Thyroid gland (tissue), 4 donors: Measurements from ENCODE around the gene RSPH10B2. TPM values are rescaled to one million over a fixed set of nuclear protein-coding genes. Genes with fewer than 3 reads are reported as not detected.
"Not testable (repeated sequence)": the region's sequence is repeated elsewhere in the genome, so short reads cannot be mapped to it uniquely, and the experiment has no call there.

Experiments used
- DNase-seq, 2 donors: peaks; one replicate each; pipeline ENCODE4 v3.0.0-alpha.2; 2019
- H3K27ac ChIP-seq, 3 donors: fragments of 200-600 bp; sonication (generic); 1 replicate in 2 of 3; 2 replicates in 1 of 3; pipeline ENCODE4 v1.5.1; 2016 to 2019; ENCODE audit warnings: mild to moderate bottlenecking in 1 of 3, moderate library complexity in 1 of 3
- H3K27me3 ChIP-seq: fragments of 200-600 bp; sonication (generic); one replicate; pipeline ENCODE4 v1.5.1; 2019
- H3K36me3 ChIP-seq, 2 donors: fragments of 200-600 bp; sonication (generic); one replicate each; pipeline ENCODE4 v1.5.1; 2016 to 2019
- H3K4me1 ChIP-seq, 2 donors: fragments of 200-600 bp; sonication (generic); one replicate each; pipeline ENCODE4 v1.5.1; 2017 to 2019
- H3K4me3 ChIP-seq, 3 donors: fragments of 200-600 bp; sonication (generic); replicated peaks in 1 of 3; 1 replicate in 2 of 3; 2 replicates in 1 of 3; pipeline ENCODE4 v1.5.1; 2016; ENCODE audit warnings: mild to moderate bottlenecking in 1 of 3
- H3K9me3 ChIP-seq: fragments of 200-600 bp; sonication (generic); one replicate; pipeline ENCODE4 v1.5.1; 2017
- CTCF ChIP-seq, 6 experiments: fragments of 200-600 bp in 3 of 6; fragments of 450-650 bp in 3 of 6; sonication (generic) in 3 of 6; IDR thresholded peaks; one replicate each; pipeline ENCODE4 v1.5.1; 2016 to 2019; ENCODE audit warnings: antibody characterized with exemption in 6 of 6, mild to moderate bottlenecking in 2 of 6, inconsistent platforms in 1 of 6, moderate library complexity in 1 of 6
- POLR2A ChIP-seq, 2 donors: fragments of 450-650 bp; IDR thresholded peaks; one replicate each; pipeline ENCODE4 v1.6.1; 2017; ENCODE audit warnings: antibody characterized with exemption in 2 of 2, mild to moderate bottlenecking in 2 of 2, moderate library complexity in 1 of 2
- WGBS, 2 donors: methylation state at CpG; one replicate each; pipeline ENCODE4 v1.1.5; 2017; 5-methylcytosine and 5-hydroxymethylcytosine counted together
- intact Hi-C: fragments of 100-400 bp; cut with DNase I; formaldehyde crosslinking; loops from one replicate; pipeline ENCODE4 v1.15.1; 2023
- total RNA-seq, 4 donors: library from RNA; depleted of rRNA; stranded (reverse); fragments of >200 nt; gene quantifications; one replicate each; pipeline ENCODE4 v1.2.3, GENCODE V29; 2016

RSPH10B2 gene
- 1 to 10 TPM in 1 of 4 donors, under 1 TPM in 2, not detected in 1; 0.21 to 2.6 (median 0.27) TPM for total RNA-seq

DNA sequence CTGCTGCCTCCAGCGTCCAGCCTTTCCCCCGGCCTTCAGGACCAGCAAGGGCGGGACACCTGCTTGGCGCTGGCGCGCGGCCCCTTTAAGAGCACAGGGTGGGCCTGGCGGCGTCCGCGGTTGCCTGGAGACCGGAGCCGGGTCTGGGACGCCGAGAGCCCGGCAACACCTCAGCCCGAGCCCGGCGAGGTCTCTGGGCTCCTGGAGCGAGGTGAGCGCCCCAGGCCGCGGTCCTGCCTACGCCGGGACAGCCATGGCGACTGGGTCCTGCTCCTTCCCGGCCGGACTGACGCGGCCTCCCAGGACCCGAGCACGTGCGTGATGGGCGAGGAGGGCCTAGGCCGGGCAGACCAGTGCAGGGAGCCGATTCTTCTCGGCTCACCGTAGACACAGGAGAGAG is at the start of gene RSPH10B2:
Gene RSPH10B2, plus strand, starts transcription at position 140 of the 400 bp plus-strand sequence. CDS start 3,575 bp downstream, outside the sequence.
- H3K36me3 ChIP-seq, H3K27me3 ChIP-seq, H3K4me3 ChIP-seq, H3K27ac ChIP-seq, H3K9me3 ChIP-seq, H3K4me1 ChIP-seq, intact Hi-C loops: not testable (repeated sequence)
- no CpG with 5 or more reads among the region's 38 CpGs for WGBS, 2 donors
- peak in 1 of 2 donors; percentile 4 for DNase-seq

- H3K36me3 ChIP-seq: peaks cover 10 to 14% of the 10 kb centered on the region in 2 donors
- H3K27me3 ChIP-seq: no peaks in the 10 kb centered on the region
- H3K9me3 ChIP-seq: no peaks in the 10 kb centered on the region
- peak; percentile 35 to 45 for DNase-seq
- intact Hi-C loops: loop anchor here (10.0 kb wide), 2 partner anchors 51 to 121 kb away; no protein-coding TSS in a partner anchor
- H3K27ac ChIP-seq: peak overlapping the region; percentile 11 to 80 (median 37)
- 1 to 3% methylated on average over 17 to 30 of the region's 47 CpGs for WGBS, 2 donors
- H3K4me3 ChIP-seq: peak overlapping the region; percentile 81 to 98 (median 88)
- H3K4me1 ChIP-seq: peaks cover 18 to 24% of the 10 kb centered on the region in 2 donors
- TF ChIP-seq POLR2A (IDR thresholded peaks at IDR 0.05) (no peak), CTCF (IDR thresholded peaks at IDR 0.05) (no peak)
These were observed 47.8 kb upstream of the RSPH10B2 start for GRCh38 chr7:6705959-6706665.

DNA sequence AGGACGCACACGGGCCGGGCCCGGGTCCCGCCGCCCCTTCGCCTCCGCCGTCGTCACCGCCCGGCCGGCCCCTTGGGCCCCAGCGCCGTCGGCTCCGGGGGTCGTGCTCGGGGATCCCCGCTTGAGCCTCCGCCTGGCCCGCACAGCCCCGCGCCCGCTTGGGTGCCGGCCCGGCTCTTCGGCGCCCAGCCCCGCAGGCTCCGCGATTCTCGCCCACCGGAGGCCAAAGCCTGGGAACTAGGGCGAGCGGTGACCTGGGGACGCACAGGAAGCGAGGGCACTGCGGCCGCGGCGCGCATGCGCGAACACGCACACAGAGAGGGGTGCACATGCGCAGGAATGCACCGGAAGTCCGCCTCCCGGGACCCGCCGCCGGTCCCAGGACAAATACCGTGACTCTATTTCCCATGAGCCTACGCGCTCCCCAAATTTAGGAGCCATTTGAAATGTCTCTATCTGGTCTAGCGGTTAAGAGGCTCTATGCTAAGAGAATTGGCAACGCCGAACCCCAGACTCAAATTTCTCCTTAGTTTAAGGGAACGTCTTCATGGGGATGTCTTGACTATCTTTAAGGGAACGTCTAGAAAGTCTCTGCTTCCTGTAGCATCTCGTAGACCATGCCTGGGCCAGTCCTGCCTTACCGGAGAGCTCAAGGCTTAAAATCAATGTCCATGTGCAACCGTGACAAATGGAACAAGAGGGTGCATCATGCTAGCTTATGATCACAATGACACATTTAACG is 47.1 kb upstream of the RSPH10B2 start, which contains the start of gene ZNF12:
Gene ZNF12, minus strand, starts transcription at position 282 of the 742 bp plus-strand sequence. CDS start 1,774 bp downstream, outside the sequence.
- no peak for TF ChIP-seq CTCF (IDR thresholded peaks at IDR 0.05)
- peak in 1 of 2 donors; percentile 76 for TF ChIP-seq POLR2A (IDR thresholded peaks at IDR 0.05)
- intact Hi-C loops: loop anchor here (10.0 kb wide), 2 partner anchors 52 to 122 kb away; no protein-coding TSS in a partner anchor
- H3K9me3 ChIP-seq: no peaks in the 10 kb centered on the region
- 3 to 4% methylated on average over 13 to 24 of the region's 65 CpGs for WGBS, 2 donors
- peak; percentile 97 to 98 for DNase-seq
- H3K27ac ChIP-seq: peak within 1 kb of the TSS; percentile 37 to 80 (median 61)
- H3K36me3 ChIP-seq: peaks cover 10% of the 10 kb centered on the region in 2 donors
- H3K27me3 ChIP-seq: no peaks in the 10 kb centered on the region
- peaks cover 18 to 24% of the 10 kb centered on the region in 2 donors for H3K4me1 ChIP-seq
- H3K4me3 ChIP-seq: peak within 1 kb of the TSS; percentile 81 to 98 (median 88)

- TF ChIP-seq POLR2A (IDR thresholded peaks at IDR 0.05) (no peak), CTCF (IDR thresholded peaks at IDR 0.05) (no peak)
- intact Hi-C loops: loop anchor here (10.0 kb wide), 2 partner anchors 54 to 124 kb away; no protein-coding TSS in a partner anchor
- Histone ChIP-seq H3K4me1 (peaks cover 18 to 20% of the 10 kb centered on the region in 2 donors), H3K27ac (no peak overlapping the region), H3K36me3 (peaks cover 9 to 10% of the 10 kb centered on the region in 2 donors), H3K9me3 (no peaks in the 10 kb centered on the region), H3K4me3 (no peak overlapping the region), H3K27me3 (no peaks in the 10 kb centered on the region)
- WGBS, 2 donors: 59 to 71% methylated on average over 3 of the region's 3 CpGs
- no peak for DNase-seq
These were observed 45.6 kb upstream of the RSPH10B2 start for GRCh38 chr7:6708304-6708703.

- Histone ChIP-seq H3K9me3 (no peaks in the 10 kb centered on the region), H3K4me3 (no peak overlapping the region), H3K4me1 (peaks cover 9 to 17% of the 10 kb centered on the region in 2 donors), H3K36me3 (no peaks in the 10 kb centered on the region), H3K27me3 (no peaks in the 10 kb centered on the region), H3K27ac (no peak overlapping the region)
- TF ChIP-seq POLR2A (IDR thresholded peaks at IDR 0.05) (no peak), CTCF (IDR thresholded peaks at IDR 0.05) (no peak)
- no peak for DNase-seq
- 90 to 91% methylated on average over 5 to 6 of the region's 6 CpGs for WGBS, 2 donors
- intact Hi-C loops: loop anchor here (10.0 kb wide), 2 partner anchors 55 to 125 kb away; no protein-coding TSS in a partner anchor
These were observed 44.1 kb upstream of the RSPH10B2 start for GRCh38 chr7:6709808-6710207.
